Chondrocyte (in vitro differentiated cells): ENCODE results near the gene PLXNA2. TPM values are rescaled to one million over a fixed set of nuclear protein-coding genes. Genes with fewer than 3 reads are reported as not detected.

Experiments used
- DNase-seq: peaks from one replicate; pipeline ENCODE4 v3.0.0; 2021; ENCODE audit warnings: mixed read lengths, low spot score
- H3K27ac Mint-ChIP-seq: one replicate; pipeline ENCODE4 v1.8.0; 2021; ENCODE audit warnings: mild to moderate bottlenecking, moderate library complexity, mixed read lengths; ENCODE audit not compliant: unreplicated experiment
- H3K27me3 Mint-ChIP-seq: 2 replicates; pipeline ENCODE4 v1.8.0; 2021; ENCODE audit warnings: low read depth, mixed read lengths
- H3K36me3 Mint-ChIP-seq: 2 replicates; pipeline ENCODE4 v1.8.0; 2021; ENCODE audit warnings: low read depth, mixed read lengths
- H3K4me1 Mint-ChIP-seq: 2 replicates; pipeline ENCODE4 v1.8.0; 2021; ENCODE audit warnings: low read depth, mild to moderate bottlenecking, mixed read lengths
- H3K4me3 Mint-ChIP-seq: one replicate; pipeline ENCODE4 v1.8.0; 2021; ENCODE audit warnings: mild to moderate bottlenecking, moderate library complexity, mixed read lengths; ENCODE audit not compliant: unreplicated experiment
- H3K9me3 Mint-ChIP-seq: 2 replicates; pipeline ENCODE4 v1.8.0; 2021; ENCODE audit warnings: low read depth, mixed read lengths
- CTCF ChIP-seq: fragments of 200-600 bp; sonication (generic); IDR thresholded peaks from 2 replicates; pipeline ENCODE4 v1.5.0; 2021; ENCODE audit warnings: antibody characterized with exemption, mild to moderate bottlenecking, moderate library complexity
- total RNA-seq: library from RNA; stranded (reverse); gene quantifications from 3 replicates; pipeline ENCODE4 v1.2.1, GENCODE V29; 2021

Gene PLXNA2
- total RNA-seq, 1 donor from 2014 or later, result 22.0 TPM

DNA sequence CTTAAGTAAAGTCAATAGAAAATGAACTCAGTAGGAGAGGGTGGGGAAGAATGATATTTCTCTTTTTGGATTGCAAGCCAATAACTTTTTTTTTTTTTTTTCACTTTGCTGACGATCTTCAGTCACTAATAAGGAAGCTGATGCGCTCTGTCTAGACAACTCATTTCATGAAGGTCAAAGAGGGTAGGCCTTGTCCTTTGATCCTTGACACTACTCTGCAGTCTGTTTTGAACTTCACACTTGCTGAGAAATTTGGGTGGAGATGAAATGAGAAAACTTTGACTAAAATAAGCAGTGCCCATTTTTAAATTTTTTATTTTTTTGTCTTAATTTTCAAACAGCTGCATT lies 20.9 kb upstream of the PLXNA2 start:
- peaks cover 8% of the 10 kb centered on the region for H3K9me3 Mint-ChIP-seq
- peaks cover 33% of the 10 kb centered on the region for H3K4me1 Mint-ChIP-seq
- H3K27me3 Mint-ChIP-seq, result peaks cover 39% of the 10 kb centered on the region
- TF ChIP-seq CTCF, result no peak
- DNase-seq, result no peak
- no peak overlapping the region for H3K4me3 Mint-ChIP-seq
- no peaks in the 10 kb centered on the region for H3K36me3 Mint-ChIP-seq
- no peak overlapping the region for H3K27ac Mint-ChIP-seq

DNA sequence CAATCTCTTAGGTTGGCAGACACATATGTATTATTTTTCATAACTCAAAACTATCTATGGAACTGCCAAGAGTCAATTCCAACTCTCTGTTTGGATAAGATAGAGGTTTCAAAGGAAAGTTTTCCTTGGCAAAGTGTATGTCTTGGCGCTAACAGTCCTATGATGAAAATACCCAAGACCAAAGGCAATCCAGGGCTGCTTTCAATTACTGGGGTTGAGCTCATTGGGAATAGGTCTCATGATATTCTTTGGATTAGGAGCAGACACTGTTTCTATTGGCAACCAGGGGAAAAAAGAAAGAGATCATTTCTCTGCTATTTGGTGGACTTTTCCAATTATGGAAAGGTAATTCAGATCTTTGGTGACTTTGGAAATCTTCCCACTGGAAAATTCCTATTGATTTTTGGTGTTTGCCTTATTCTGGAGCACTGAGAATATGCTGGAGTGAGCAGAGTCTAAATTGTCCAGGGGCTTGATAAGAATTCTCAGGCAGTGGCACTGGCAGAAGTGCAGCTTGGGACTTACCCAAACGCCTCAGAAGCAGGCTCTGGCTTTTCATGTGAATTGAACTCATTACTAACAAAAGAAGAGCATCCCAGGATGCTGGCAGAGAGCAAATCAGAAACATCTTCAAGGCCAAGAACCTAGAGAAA lies 20.4 kb upstream of the PLXNA2 start:
- Mint-ChIP-seq H3K27ac (peak overlapping the region; percentile 52), H3K27me3 (peaks cover 36% of the 10 kb centered on the region), H3K36me3 (no peaks in the 10 kb centered on the region), H3K4me1 (peaks cover 29% of the 10 kb centered on the region), H3K9me3 (peaks cover 8% of the 10 kb centered on the region), H3K4me3 (no peak overlapping the region)
- TF ChIP-seq CTCF, result no peak
- DNase-seq, result no peak

- H3K4me3 Mint-ChIP-seq, result no peak overlapping the region
- no peaks in the 10 kb centered on the region for H3K36me3 Mint-ChIP-seq
- peaks cover 19% of the 10 kb centered on the region for H3K27me3 Mint-ChIP-seq
- peaks cover 13% of the 10 kb centered on the region for H3K4me1 Mint-ChIP-seq
- peaks cover 8% of the 10 kb centered on the region for H3K9me3 Mint-ChIP-seq
- TF ChIP-seq CTCF, result no peak
- no peak overlapping the region for H3K27ac Mint-ChIP-seq
- no peak for DNase-seq
These were observed 17.7 kb upstream of the PLXNA2 start for GRCh38 chr1:208261874-208262273.

DNA sequence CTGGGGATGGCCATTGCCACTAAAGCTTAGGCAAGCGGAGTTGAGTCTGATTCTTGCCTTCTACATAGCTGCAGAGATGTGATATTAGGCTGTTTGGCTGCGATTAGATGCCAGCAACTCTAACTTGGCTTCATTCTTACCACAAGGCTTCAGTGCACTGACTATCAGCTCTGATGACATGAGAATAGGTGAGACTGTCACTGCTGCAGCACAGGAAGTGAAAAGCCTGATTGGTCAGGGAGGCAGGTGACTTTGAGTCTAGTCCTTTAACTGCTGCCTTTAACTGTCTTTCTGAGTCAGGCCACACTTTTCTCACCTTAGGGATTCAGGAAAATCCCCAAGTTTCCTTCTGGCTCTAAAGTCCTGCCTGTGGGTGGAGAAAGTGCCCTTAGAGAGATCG lies 14.1 kb upstream of the PLXNA2 start:
- Mint-ChIP-seq H3K4me1 (peaks cover 32% of the 10 kb centered on the region), H3K9me3 (peaks cover 8% of the 10 kb centered on the region), H3K27me3 (peaks cover 11% of the 10 kb centered on the region), H3K4me3 (no peak overlapping the region), H3K27ac (no peak overlapping the region), H3K36me3 (no peaks in the 10 kb centered on the region)
- no peak for TF ChIP-seq CTCF
- no peak for DNase-seq

GRCh38 chr1:208257351-208257750 lies 13.2 kb upstream of the PLXNA2 start:
- Mint-ChIP-seq H3K27ac (no peak overlapping the region), H3K9me3 (peaks cover 6% of the 10 kb centered on the region), H3K36me3 (no peaks in the 10 kb centered on the region), H3K27me3 (peaks cover 7% of the 10 kb centered on the region), H3K4me3 (no peak overlapping the region), H3K4me1 (peaks cover 42% of the 10 kb centered on the region)
- TF ChIP-seq CTCF, result no peak
- DNase-seq, result no peak
